ENCODE measurements around the gene NACC2.

Gene NACC2

DNA sequence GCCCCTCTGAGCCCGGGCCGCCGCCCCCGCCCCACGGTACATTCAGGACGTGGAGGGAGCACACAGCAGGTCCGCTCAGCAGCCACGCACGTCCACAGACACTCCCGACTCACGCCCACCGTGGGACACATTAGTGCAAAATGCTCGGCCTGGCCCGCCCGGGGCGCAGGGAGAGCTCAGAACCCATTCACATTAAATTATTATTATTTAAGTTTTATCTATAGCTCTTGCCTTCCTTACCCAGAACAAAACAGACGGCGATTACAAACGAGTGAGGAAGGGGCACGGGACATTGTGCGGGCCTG, 86.4 kb downstream of the NACC2 start:
- H3K4me2 ChIP-seq (ENCODE audit: low read depth, low read length), result no peak overlapping the region
- H3K27ac ChIP-seq (ENCODE audit: low read length), result no peak overlapping the region
- no peaks in the 10 kb centered on the region for H3K9me3 ChIP-seq (replicated peaks; ENCODE audit: insufficient read depth, low read length)
- no peak overlapping the region for H2AFZ ChIP-seq (ENCODE audit: low read length)
- no peaks in the 10 kb centered on the region for H3K79me2 ChIP-seq (ENCODE audit: low read length)
- no peak for DNase-seq
- no peak for TF ChIP-seq EZH2phosphoT487 (IDR thresholded peaks at IDR 0.05; ENCODE audit: low read length)
- TF ChIP-seq EZH2 (optimal IDR thresholded peaks at IDR 0.05; ENCODE audit: low read depth, low read length), result no peak
- TF ChIP-seq, protein P1, sequence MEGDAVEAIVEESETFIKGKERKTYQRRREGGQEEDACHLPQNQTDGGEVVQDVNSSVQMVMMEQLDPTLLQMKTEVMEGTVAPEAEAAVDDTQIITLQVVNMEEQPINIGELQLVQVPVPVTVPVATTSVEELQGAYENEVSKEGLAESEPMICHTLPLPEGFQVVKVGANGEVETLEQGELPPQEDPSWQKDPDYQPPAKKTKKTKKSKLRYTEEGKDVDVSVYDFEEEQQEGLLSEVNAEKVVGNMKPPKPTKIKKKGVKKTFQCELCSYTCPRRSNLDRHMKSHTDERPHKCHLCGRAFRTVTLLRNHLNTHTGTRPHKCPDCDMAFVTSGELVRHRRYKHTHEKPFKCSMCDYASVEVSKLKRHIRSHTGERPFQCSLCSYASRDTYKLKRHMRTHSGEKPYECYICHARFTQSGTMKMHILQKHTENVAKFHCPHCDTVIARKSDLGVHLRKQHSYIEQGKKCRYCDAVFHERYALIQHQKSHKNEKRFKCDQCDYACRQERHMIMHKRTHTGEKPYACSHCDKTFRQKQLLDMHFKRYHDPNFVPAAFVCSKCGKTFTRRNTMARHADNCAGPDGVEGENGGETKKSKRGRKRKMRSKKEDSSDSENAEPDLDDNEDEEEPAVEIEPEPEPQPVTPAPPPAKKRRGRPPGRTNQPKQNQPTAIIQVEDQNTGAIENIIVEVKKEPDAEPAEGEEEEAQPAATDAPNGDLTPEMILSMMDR (IDR thresholded peaks at IDR 0.05; ENCODE audit: low read length), result no peak
- H3K4me3 ChIP-seq (ENCODE audit: low read length), result no peak overlapping the region
- no peaks in the 10 kb centered on the region for H3K36me3 ChIP-seq (replicated peaks; ENCODE audit: insufficient read depth, low read length)
- H3F3A ChIP-seq (ENCODE audit: insufficient read depth, low read length), result no peaks in the 10 kb centered on the region
- H3K27me3 ChIP-seq (replicated peaks; ENCODE audit: insufficient read depth, low read length), result peaks cover 97% of the 10 kb centered on the region
- H3K9ac ChIP-seq (ENCODE audit: low read length), result no peak overlapping the region
- no peaks in the 10 kb centered on the region for H4K20me1 ChIP-seq (ENCODE audit: insufficient read depth, low read length)
- H3K4me1 ChIP-seq (ENCODE audit: low read length), result no peaks in the 10 kb centered on the region
- H3K9me2 ChIP-seq (replicated peaks; ENCODE audit: insufficient read depth, low read length), result no peaks in the 10 kb centered on the region

DNA sequence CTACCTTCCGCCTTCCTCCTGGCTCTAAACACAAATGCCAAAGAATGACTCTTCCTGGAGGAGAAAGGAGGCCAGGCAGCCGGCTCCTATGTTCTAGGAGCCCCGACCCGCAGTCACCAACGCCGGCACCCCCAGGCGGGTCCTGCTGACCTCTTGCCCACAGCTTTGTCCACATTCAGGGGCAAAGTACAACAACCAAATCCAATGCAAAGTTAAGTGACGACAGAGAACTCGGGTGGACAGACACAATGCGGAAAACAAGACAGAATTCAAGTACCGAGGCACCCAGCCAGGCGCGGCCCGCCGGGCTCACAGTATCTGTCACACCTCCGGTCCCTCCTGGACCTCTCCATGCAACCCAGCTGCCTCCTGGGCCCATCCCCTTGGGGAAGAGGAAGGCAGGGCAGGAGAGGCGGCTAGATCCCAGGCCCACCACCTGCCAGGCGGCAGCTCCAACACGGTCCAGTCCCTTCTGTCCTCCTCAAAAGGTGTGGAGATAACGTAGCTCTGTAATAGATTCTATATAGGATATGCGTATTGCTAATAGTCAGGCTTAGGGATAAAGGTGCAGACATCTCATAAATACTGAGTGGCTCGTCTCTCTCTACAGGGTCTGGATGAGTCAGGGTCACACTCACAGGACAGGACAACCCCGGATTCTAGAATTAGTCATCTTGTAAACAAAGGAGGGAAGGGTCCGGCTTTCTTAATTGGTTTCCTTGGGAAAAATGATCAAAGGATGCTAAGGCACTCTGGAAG, 87.0 kb downstream of the NACC2 start:
- H3K79me2 ChIP-seq (ENCODE audit: low read length), result no peaks in the 10 kb centered on the region
- no peak overlapping the region for H3K27ac ChIP-seq (ENCODE audit: low read length)
- H3K4me3 ChIP-seq (ENCODE audit: low read length), result no peak overlapping the region
- TF ChIP-seq EZH2 (optimal IDR thresholded peaks at IDR 0.05; ENCODE audit: low read depth, low read length), result peak; percentile 77
- TF ChIP-seq EZH2phosphoT487 (IDR thresholded peaks at IDR 0.05; ENCODE audit: low read length), result no peak
- H3K9ac ChIP-seq (ENCODE audit: low read length), result no peak overlapping the region
- H3F3A ChIP-seq (ENCODE audit: insufficient read depth, low read length), result no peaks in the 10 kb centered on the region
- H3K4me2 ChIP-seq (ENCODE audit: low read depth, low read length), result no peak overlapping the region
- peaks cover 97% of the 10 kb centered on the region for H3K27me3 ChIP-seq (replicated peaks; ENCODE audit: insufficient read depth, low read length)
- no peak overlapping the region for H2AFZ ChIP-seq (ENCODE audit: low read length)
- no peaks in the 10 kb centered on the region for H3K36me3 ChIP-seq (replicated peaks; ENCODE audit: insufficient read depth, low read length)
- H4K20me1 ChIP-seq (ENCODE audit: insufficient read depth, low read length), result no peaks in the 10 kb centered on the region
- H3K4me1 ChIP-seq (ENCODE audit: low read length), result no peaks in the 10 kb centered on the region
- no peaks in the 10 kb centered on the region for H3K9me3 ChIP-seq (replicated peaks; ENCODE audit: insufficient read depth, low read length)
- DNase-seq, result no peak
- H3K9me2 ChIP-seq (replicated peaks; ENCODE audit: insufficient read depth, low read length), result no peaks in the 10 kb centered on the region

DNA sequence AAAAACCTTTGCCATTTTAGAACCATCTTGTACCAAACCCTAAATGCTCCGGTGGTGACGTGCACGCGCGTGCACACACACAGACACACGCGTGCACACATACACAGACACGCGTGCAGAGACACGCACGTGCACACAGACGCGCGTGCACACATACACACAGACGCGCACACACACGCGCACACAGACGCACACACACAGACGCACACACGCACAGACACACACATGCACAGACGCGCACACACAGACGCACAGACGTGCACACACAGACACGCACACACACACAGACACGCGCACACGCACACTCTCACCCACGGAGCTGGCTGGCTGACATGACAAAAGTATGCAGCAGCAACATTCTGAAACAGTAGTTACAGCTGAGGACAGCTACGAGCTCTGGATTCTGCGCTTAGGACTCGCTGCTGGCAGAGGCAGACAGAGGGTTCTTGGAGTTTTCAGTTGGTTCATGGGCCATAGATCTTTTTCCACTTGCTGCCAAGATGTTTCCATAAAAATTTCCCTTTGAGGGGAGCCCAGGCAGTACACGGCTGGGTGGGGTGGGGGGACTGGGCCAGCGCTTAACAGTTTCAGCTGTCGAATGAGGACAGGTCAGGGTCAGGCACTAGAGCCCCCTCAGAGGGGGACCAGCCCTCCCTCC, 87.7 kb downstream of the NACC2 start:
- no peak for TF ChIP-seq EZH2 (optimal IDR thresholded peaks at IDR 0.05; ENCODE audit: low read depth, low read length)
- TF ChIP-seq EZH2phosphoT487 (IDR thresholded peaks at IDR 0.05; ENCODE audit: low read length), result no peak
- TF ChIP-seq, protein P1 (IDR thresholded peaks at IDR 0.05; ENCODE audit: low read length), result no peak
- Histone ChIP-seq H3K4me2 (ENCODE audit: low read depth, low read length) (no peak overlapping the region), H2AFZ (ENCODE audit: low read length) (no peak overlapping the region)

DNA sequence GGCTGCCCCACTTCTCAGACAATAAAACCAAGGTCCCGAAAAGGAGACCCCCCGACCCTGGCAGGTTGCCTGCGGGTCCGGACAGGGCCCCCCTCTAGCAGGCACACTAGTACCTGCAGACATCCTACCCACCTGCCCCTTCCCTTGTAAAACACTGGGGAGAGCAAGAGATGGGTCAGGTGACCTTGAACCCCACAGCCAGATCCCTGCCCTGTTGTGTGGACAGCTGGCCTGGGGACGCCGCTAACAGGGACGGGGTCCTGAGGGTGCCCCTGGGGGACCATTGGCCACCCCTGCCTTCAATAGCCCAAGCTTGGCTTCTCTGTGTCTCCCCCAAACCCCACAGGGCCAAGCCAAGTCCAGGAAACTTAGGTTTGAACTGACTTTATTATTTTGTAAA, 88.9 kb downstream of the NACC2 start:
- H3K9me3 ChIP-seq (replicated peaks; ENCODE audit: insufficient read depth, low read length), result no peaks in the 10 kb centered on the region
- H3K27me3 ChIP-seq (replicated peaks; ENCODE audit: insufficient read depth, low read length), result peaks cover 95% of the 10 kb centered on the region
- H3F3A ChIP-seq (ENCODE audit: insufficient read depth, low read length), result no peaks in the 10 kb centered on the region
- no peak overlapping the region for H3K4me3 ChIP-seq (ENCODE audit: low read length)
- no peak for DNase-seq
- no peak overlapping the region for H3K4me2 ChIP-seq (ENCODE audit: low read depth, low read length)
- TF ChIP-seq EZH2phosphoT487 (IDR thresholded peaks at IDR 0.05; ENCODE audit: low read length), result no peak
- no peak for TF ChIP-seq EZH2 (optimal IDR thresholded peaks at IDR 0.05; ENCODE audit: low read depth, low read length)
- TF ChIP-seq, protein P1 (IDR thresholded peaks at IDR 0.05; ENCODE audit: low read length), result no peak
- H3K36me3 ChIP-seq (replicated peaks; ENCODE audit: insufficient read depth, low read length), result no peaks in the 10 kb centered on the region
- no peak overlapping the region for H3K27ac ChIP-seq (ENCODE audit: low read length)
- H4K20me1 ChIP-seq (ENCODE audit: insufficient read depth, low read length), result no peaks in the 10 kb centered on the region
- no peaks in the 10 kb centered on the region for H3K4me1 ChIP-seq (ENCODE audit: low read length)
- no peaks in the 10 kb centered on the region for H3K9me2 ChIP-seq (replicated peaks; ENCODE audit: insufficient read depth, low read length)
- no peak overlapping the region for H3K9ac ChIP-seq (ENCODE audit: low read length)
- no peaks in the 10 kb centered on the region for H3K79me2 ChIP-seq (ENCODE audit: low read length)
- H2AFZ ChIP-seq (ENCODE audit: low read length), result no peak overlapping the region

More for the DNA sequence above, 87.7 kb downstream of the NACC2 start:
- Histone ChIP-seq H3K9me2 (replicated peaks; ENCODE audit: insufficient read depth, low read length) (no peaks in the 10 kb centered on the region), H3K4me1 (ENCODE audit: low read length) (no peaks in the 10 kb centered on the region), H3K36me3 (replicated peaks; ENCODE audit: insufficient read depth, low read length) (no peaks in the 10 kb centered on the region), H4K20me1 (ENCODE audit: insufficient read depth, low read length) (no peaks in the 10 kb centered on the region), H3K79me2 (ENCODE audit: low read length) (no peaks in the 10 kb centered on the region), H3F3A (ENCODE audit: insufficient read depth, low read length) (no peaks in the 10 kb centered on the region), H3K4me3 (ENCODE audit: low read length) (no peak overlapping the region), H3K9ac (ENCODE audit: low read length) (no peak overlapping the region), H3K9me3 (replicated peaks; ENCODE audit: insufficient read depth, low read length) (no peaks in the 10 kb centered on the region), H3K27me3 (replicated peaks; ENCODE audit: insufficient read depth, low read length) (peaks cover 97% of the 10 kb centered on the region), H3K27ac (ENCODE audit: low read length) (no peak overlapping the region)
- no peak for DNase-seq

Data from MM.1S (cell line).